H9 (cell line): ENCODE results near the gene NUDCD2. TPM values are rescaled to one million over a fixed set of nuclear protein-coding genes. Genes with fewer than 3 reads are reported as not detected.

ENCODE experiments used
- DNase-seq: peaks from one replicate; pipeline ENCODE4 v3.0.0-alpha.2; 2017
- H2AFZ ChIP-seq: one replicate; pipeline ENCODE4 v1.6.1; 2013; ENCODE audit warnings: mild to moderate bottlenecking, low read length, control low read depth, moderate library complexity
- H2AK5ac ChIP-seq: 2 replicates; pipeline ENCODE4 v1.6.1; 2013; ENCODE audit warnings: low read length, control low read depth, mixed read lengths; ENCODE audit not compliant: insufficient read length
- H2BK120ac ChIP-seq: one replicate; pipeline ENCODE4 v1.6.1; 2013; ENCODE audit warnings: low read depth, mild to moderate bottlenecking, low read length, control low read depth, inconsistent platforms; ENCODE audit not compliant: poor library complexity, severe bottlenecking
- H2BK12ac ChIP-seq: 2 replicates; pipeline ENCODE4 v1.6.1; 2013; ENCODE audit warnings: low read length, control low read depth, mixed read lengths, low read depth; ENCODE audit not compliant: insufficient read length
- H2BK15ac ChIP-seq: 2 replicates; pipeline ENCODE4 v1.6.1; 2013; ENCODE audit warnings: low read depth, low read length, control low read depth
- H2BK20ac ChIP-seq: one replicate; pipeline ENCODE4 v1.6.1; 2013; ENCODE audit warnings: low read depth, mild to moderate bottlenecking, low read length, control low read depth, inconsistent platforms; ENCODE audit not compliant: poor library complexity, severe bottlenecking
- H2BK5ac ChIP-seq: 2 replicates; pipeline ENCODE4 v1.6.1; 2013; ENCODE audit warnings: low read length, control low read depth, mixed read lengths; ENCODE audit not compliant: insufficient read length
- H3K14ac ChIP-seq: 2 replicates; pipeline ENCODE4 v1.6.1; 2013; ENCODE audit warnings: low read length, control low read depth; ENCODE audit not compliant: insufficient read depth
- H3K18ac ChIP-seq: 2 replicates; pipeline ENCODE4 v1.6.1; 2013; ENCODE audit warnings: low read depth, mild to moderate bottlenecking, mixed read lengths, low read length, control low read depth; ENCODE audit not compliant: insufficient read length
- H3K23ac ChIP-seq: 2 replicates; pipeline ENCODE4 v1.6.1; 2013; ENCODE audit warnings: low read length, control low read depth, mixed read lengths, low read depth; ENCODE audit not compliant: insufficient read length
- H3K23me2 ChIP-seq: 2 replicates; pipeline ENCODE4 v1.6.1; 2013; ENCODE audit warnings: low read depth, mild to moderate bottlenecking, mixed read lengths, low read length, control low read depth; ENCODE audit not compliant: insufficient read length, poor library complexity, severe bottlenecking
- H3K27ac ChIP-seq: 2 replicates; pipeline ENCODE4 v1.5.1; 2013; ENCODE audit warnings: low read length, control low read depth, mixed read lengths, low read depth; ENCODE audit not compliant: insufficient read length
- H3K27me3 ChIP-seq: 2 replicates; pipeline ENCODE4 v1.6.1; 2013; ENCODE audit warnings: low read length, control low read depth, inconsistent platforms; ENCODE audit not compliant: insufficient read depth
- H3K4ac ChIP-seq: 2 replicates; pipeline ENCODE4 v1.6.1; 2013; ENCODE audit warnings: low read depth, mild to moderate bottlenecking, control low read depth, inconsistent platforms, low read length, moderate library complexity
- H3K4me1 ChIP-seq: 2 replicates; pipeline ENCODE4 v1.6.1; 2013; ENCODE audit warnings: low read length, control low read depth, inconsistent platforms; ENCODE audit not compliant: insufficient read depth
- H3K4me2 ChIP-seq: 2 replicates; pipeline ENCODE4 v1.6.1; 2013; ENCODE audit warnings: low read length, control low read depth, mixed read lengths; ENCODE audit not compliant: insufficient read length, insufficient read depth
- H3K56ac ChIP-seq: 2 replicates; pipeline ENCODE4 v1.6.1; 2013; ENCODE audit warnings: low read depth, mild to moderate bottlenecking, mixed read lengths, low read length, control low read depth; ENCODE audit not compliant: insufficient read length
- H3K79me1 ChIP-seq: 2 replicates; pipeline ENCODE4 v1.6.1; 2013; ENCODE audit warnings: low read depth, mild to moderate bottlenecking, moderate library complexity, low read length, control low read depth, inconsistent platforms; ENCODE audit not compliant: insufficient read depth, poor library complexity, severe bottlenecking
- H3K79me2 ChIP-seq: 2 replicates; pipeline ENCODE4 v1.6.1; 2013; ENCODE audit warnings: low read length, control low read depth, inconsistent platforms; ENCODE audit not compliant: insufficient read depth
- H3K9ac ChIP-seq: 2 replicates; pipeline ENCODE4 v1.6.1; 2013; ENCODE audit warnings: low read length, control low read depth, mixed read lengths; ENCODE audit not compliant: insufficient read length; ENCODE audit errors: extremely low read depth
- H3K9me3 ChIP-seq: one replicate; pipeline ENCODE4 v1.6.1; 2013; ENCODE audit warnings: low read depth, low read length, inconsistent platforms; ENCODE audit not compliant: control insufficient read depth
- H3T11ph ChIP-seq: one replicate; pipeline ENCODE4 v1.6.1; 2013; ENCODE audit warnings: mild to moderate bottlenecking, low read length, control low read depth, inconsistent platforms
- H4K20me1 ChIP-seq: one replicate; pipeline ENCODE4 v1.6.1; 2013; ENCODE audit not compliant: control insufficient read depth, insufficient read length, insufficient read depth
- H4K5ac ChIP-seq: 2 replicates; pipeline ENCODE4 v1.6.1; 2013; ENCODE audit warnings: low read depth, mild to moderate bottlenecking, mixed read lengths, low read length, control low read depth; ENCODE audit not compliant: insufficient read length
- H4K8ac ChIP-seq: replicated peaks from 2 replicates; pipeline ENCODE4 v1.6.1; 2013; ENCODE audit warnings: low read length, control low read depth, mixed read lengths, low read depth; ENCODE audit not compliant: insufficient read length
- H4K91ac ChIP-seq: 2 replicates; pipeline ENCODE4 v1.6.1; 2013; ENCODE audit warnings: low read depth, mild to moderate bottlenecking, moderate library complexity, mixed read lengths, low read length, control low read depth; ENCODE audit not compliant: insufficient read length
- H3K27ac Mint-ChIP-seq, 3 experiments: 2 replicates in 2 of 3; 3 replicates in 1 of 3; pipeline ENCODE4 v1.8.0; 2020 to 2021; ENCODE audit warnings: mixed read lengths in 3 of 3, mild to moderate bottlenecking in 1 of 3, moderate library complexity in 1 of 3
- H3K27me3 Mint-ChIP-seq: 2 replicates; pipeline ENCODE4 v1.8.0; 2021; ENCODE audit warnings: low read depth, mild to moderate bottlenecking, moderate library complexity, mixed read lengths
- H3K36me3 Mint-ChIP-seq, 3 experiments: 2 replicates in 2 of 3; 3 replicates in 1 of 3; pipeline ENCODE4 v1.8.0; 2020 to 2021; ENCODE audit warnings: low read depth in 3 of 3, mixed read lengths in 3 of 3; ENCODE audit not compliant: insufficient read depth in 1 of 3
- H3K4me1 Mint-ChIP-seq, 2 experiments: 2 replicates each; pipeline ENCODE4 v1.8.0; 2020; ENCODE audit warnings: mixed read lengths in 2 of 2
- H3K4me3 Mint-ChIP-seq, 2 experiments: 2 replicates in 1 of 2; 3 replicates in 1 of 2; pipeline ENCODE4 v1.8.0; 2020 to 2021; ENCODE audit warnings: mild to moderate bottlenecking in 2 of 2, mixed read lengths in 2 of 2, moderate library complexity in 1 of 2
- H3K9me3 Mint-ChIP-seq, 2 experiments: 2 replicates in 1 of 2; 3 replicates in 1 of 2; pipeline ENCODE4 v1.8.0; 2020; ENCODE audit warnings: mild to moderate bottlenecking in 2 of 2, mixed read lengths in 2 of 2, moderate library complexity in 1 of 2
- WGBS: extraction: QIAGEN DNeasy Blood & Tissue Kit; methylation state at CpG from one replicate; pipeline ENCODE4 v1.1.7; 2013; ENCODE audit warnings: missing lambda C conversion rate, low lambda C conversion rate, mixed read lengths; ENCODE audit not compliant: insufficient read length; ENCODE audit errors: extremely low coverage; 5-methylcytosine and 5-hydroxymethylcytosine counted together
- total RNA-seq: library from RNA; stranded (reverse); gene quantifications from 2 replicates; pipeline ENCODE4 v1.2.1, GENCODE V29; 2021
- TF ChIP-seq, protein P1 (sequence below): fragments of 200-600 bp; sonication (generic); conservative IDR thresholded peaks from 3 replicates; pipeline ENCODE4 v1.8.0; 2021; ENCODE audit warnings: antibody characterized with exemption, mild to moderate bottlenecking

NUDCD2 gene
- total RNA-seq, 1 experiment from 2014 or later, result 42.2 TPM

DNA sequence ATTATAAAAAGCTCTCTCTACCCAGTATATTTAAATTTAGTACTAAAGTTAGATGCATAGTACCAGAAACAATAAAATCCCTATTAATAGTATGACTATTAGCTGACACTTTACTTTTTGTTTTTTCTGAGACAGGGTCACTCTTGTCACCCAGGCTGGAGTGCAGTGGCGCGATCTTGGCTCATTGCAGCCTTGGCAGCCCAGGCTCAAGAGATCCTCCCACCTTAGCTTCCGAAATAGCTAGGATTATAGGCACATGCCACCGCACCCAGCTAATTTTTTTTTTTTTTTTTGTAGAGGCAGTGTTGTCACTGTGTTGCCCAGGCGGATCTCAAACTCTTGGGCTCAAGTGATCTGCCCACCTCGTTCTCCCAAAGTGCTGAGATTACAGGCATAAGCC, 14.6 kb downstream of the NUDCD2 start:
- peaks cover 48 to 87% (median 82%) of the 10 kb centered on the region in 3 experiments for H3K36me3 Mint-ChIP-seq
- H3K23ac ChIP-seq, result no peak overlapping the region

More for the DNA sequence above, 14.6 kb downstream of the NUDCD2 start:
- Histone ChIP-seq H3K14ac (no peak overlapping the region), H4K91ac (no peak overlapping the region), H2AFZ (no peak overlapping the region), H3K18ac (no peak overlapping the region), H3T11ph (no peak overlapping the region), H2BK15ac (no peak overlapping the region), H4K5ac (no peak overlapping the region), H2BK5ac (no peak overlapping the region), H3K9ac (no peak overlapping the region), H3K79me2 (no peaks in the 10 kb centered on the region), H3K79me1 (no peaks in the 10 kb centered on the region), H3K56ac (no peak overlapping the region), H4K20me1 (no peaks in the 10 kb centered on the region), H4K8ac (no peak overlapping the region), H3K27ac (no peak overlapping the region), H3K4me1 (no peaks in the 10 kb centered on the region), H3K27me3 (no peaks in the 10 kb centered on the region), H2BK12ac (no peak overlapping the region), H3K9me3 (no peaks in the 10 kb centered on the region), H2BK120ac (no peak overlapping the region), H2BK20ac (no peak overlapping the region), H3K4ac (no peak overlapping the region), H3K4me2 (no peak overlapping the region), H2AK5ac (no peak overlapping the region), H3K23me2 (no peaks in the 10 kb centered on the region)
- Mint-ChIP-seq H3K9me3 (no peaks in the 10 kb centered on the region), H3K27ac (no peak overlapping the region), H3K27me3 (no peaks in the 10 kb centered on the region), H3K4me1 (peaks cover 8 to 10% of the 10 kb centered on the region in 2 experiments; a peak in 3 of 4 replicates), H3K4me3 (no peak overlapping the region)
- no CpG with 5 or more reads among the region's 6 CpGs for WGBS
- TF ChIP-seq, protein P1, sequence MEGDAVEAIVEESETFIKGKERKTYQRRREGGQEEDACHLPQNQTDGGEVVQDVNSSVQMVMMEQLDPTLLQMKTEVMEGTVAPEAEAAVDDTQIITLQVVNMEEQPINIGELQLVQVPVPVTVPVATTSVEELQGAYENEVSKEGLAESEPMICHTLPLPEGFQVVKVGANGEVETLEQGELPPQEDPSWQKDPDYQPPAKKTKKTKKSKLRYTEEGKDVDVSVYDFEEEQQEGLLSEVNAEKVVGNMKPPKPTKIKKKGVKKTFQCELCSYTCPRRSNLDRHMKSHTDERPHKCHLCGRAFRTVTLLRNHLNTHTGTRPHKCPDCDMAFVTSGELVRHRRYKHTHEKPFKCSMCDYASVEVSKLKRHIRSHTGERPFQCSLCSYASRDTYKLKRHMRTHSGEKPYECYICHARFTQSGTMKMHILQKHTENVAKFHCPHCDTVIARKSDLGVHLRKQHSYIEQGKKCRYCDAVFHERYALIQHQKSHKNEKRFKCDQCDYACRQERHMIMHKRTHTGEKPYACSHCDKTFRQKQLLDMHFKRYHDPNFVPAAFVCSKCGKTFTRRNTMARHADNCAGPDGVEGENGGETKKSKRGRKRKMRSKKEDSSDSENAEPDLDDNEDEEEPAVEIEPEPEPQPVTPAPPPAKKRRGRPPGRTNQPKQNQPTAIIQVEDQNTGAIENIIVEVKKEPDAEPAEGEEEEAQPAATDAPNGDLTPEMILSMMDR, result no peak
- no peak for DNase-seq
